ENCODE results near the gene GAPDHS. TPM values are rescaled to one million over a fixed set of nuclear protein-coding genes. Genes with fewer than 3 reads are reported as not detected.

GAPDHS gene
- total RNA-seq, 1 donor from 2014 or later: not detected

- Histone ChIP-seq H3K4me1 (peaks cover 4% of the 10 kb centered on the region), H3K4me3 (no peak overlapping the region), H3K4me2 (no peak overlapping the region), H2AFZ (replicated peaks) (no peak overlapping the region), H3K9me3 (ENCODE audit: low read depth) (no peaks in the 10 kb centered on the region), H3F3A (ENCODE audit: low read depth) (peaks cover 10% of the 10 kb centered on the region), H3K79me2 (ENCODE audit: low read depth) (peaks cover 18% of the 10 kb centered on the region), H3K36me3 (no peaks in the 10 kb centered on the region), H3K9ac (no peak overlapping the region), H4K20me1 (ENCODE audit: low read depth) (no peaks in the 10 kb centered on the region), H3K27ac (no peak overlapping the region), H3K27me3 (peaks cover 28% of the 10 kb centered on the region)
- Mint-ChIP-seq H3K36me3 (no peaks in the 10 kb centered on the region), H3K27me3 (ENCODE audit: insufficient read depth, low read depth) (peaks cover 37% of the 10 kb centered on the region), H3K4me3 (no peak overlapping the region), H3K9me3 (no peaks in the 10 kb centered on the region), H3K4me1 (peaks cover 7% of the 10 kb centered on the region), H3K27ac (no peak overlapping the region)
- no peak for DNase-seq (ENCODE audit: low spot score)
- TF ChIP-seq EZH2 (IDR thresholded peaks at IDR 0.05): no peak
- TF ChIP-seq, protein P1, sequence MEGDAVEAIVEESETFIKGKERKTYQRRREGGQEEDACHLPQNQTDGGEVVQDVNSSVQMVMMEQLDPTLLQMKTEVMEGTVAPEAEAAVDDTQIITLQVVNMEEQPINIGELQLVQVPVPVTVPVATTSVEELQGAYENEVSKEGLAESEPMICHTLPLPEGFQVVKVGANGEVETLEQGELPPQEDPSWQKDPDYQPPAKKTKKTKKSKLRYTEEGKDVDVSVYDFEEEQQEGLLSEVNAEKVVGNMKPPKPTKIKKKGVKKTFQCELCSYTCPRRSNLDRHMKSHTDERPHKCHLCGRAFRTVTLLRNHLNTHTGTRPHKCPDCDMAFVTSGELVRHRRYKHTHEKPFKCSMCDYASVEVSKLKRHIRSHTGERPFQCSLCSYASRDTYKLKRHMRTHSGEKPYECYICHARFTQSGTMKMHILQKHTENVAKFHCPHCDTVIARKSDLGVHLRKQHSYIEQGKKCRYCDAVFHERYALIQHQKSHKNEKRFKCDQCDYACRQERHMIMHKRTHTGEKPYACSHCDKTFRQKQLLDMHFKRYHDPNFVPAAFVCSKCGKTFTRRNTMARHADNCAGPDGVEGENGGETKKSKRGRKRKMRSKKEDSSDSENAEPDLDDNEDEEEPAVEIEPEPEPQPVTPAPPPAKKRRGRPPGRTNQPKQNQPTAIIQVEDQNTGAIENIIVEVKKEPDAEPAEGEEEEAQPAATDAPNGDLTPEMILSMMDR (IDR thresholded peaks at IDR 0.05): no peak
- TF ChIP-seq EZH2phosphoT487 (IDR thresholded peaks at IDR 0.05): no peak
Measured at GRCh38 chr19:35512831-35513627, 20.2 kb upstream of the GAPDHS start.

- peaks cover 31% of the 10 kb centered on the region for H3K27me3 Mint-ChIP-seq (ENCODE audit: insufficient read depth, low read depth)
- Histone ChIP-seq H4K20me1 (ENCODE audit: low read depth) (no peaks in the 10 kb centered on the region), H3F3A (ENCODE audit: low read depth) (peaks cover 10% of the 10 kb centered on the region), H3K27ac (no peak within 1 kb of the TSS), H3K27me3 (peaks cover 28% of the 10 kb centered on the region), H3K9me3 (ENCODE audit: low read depth) (no peaks in the 10 kb centered on the region), H3K4me2 (peak within 1 kb of the TSS; percentile 42), H3K9ac (no peak within 1 kb of the TSS), H2AFZ (replicated peaks) (peak within 1 kb of the TSS; percentile 50), H3K79me2 (ENCODE audit: low read depth) (peaks cover 11% of the 10 kb centered on the region), H3K4me1 (peaks cover 4% of the 10 kb centered on the region), H3K36me3 (no peaks in the 10 kb centered on the region), H3K4me3 (no peak within 1 kb of the TSS)
- H3K9me3 Mint-ChIP-seq: no peaks in the 10 kb centered on the region
- peak; percentile 27 for DNase-seq (ENCODE audit: low spot score)
- H3K4me1 Mint-ChIP-seq: peaks cover 7% of the 10 kb centered on the region
- no peaks in the 10 kb centered on the region for H3K36me3 Mint-ChIP-seq
- TF ChIP-seq, protein P1 (IDR thresholded peaks at IDR 0.05): peak; percentile 23
- no peak for TF ChIP-seq EZH2phosphoT487 (IDR thresholded peaks at IDR 0.05)
- TF ChIP-seq EZH2 (IDR thresholded peaks at IDR 0.05): no peak
- no peak within 1 kb of the TSS for H3K27ac Mint-ChIP-seq
- H3K4me3 Mint-ChIP-seq: no peak within 1 kb of the TSS
Measured at GRCh38 chr19:35513628-35514281, 19.5 kb upstream of the GAPDHS start, which contains the start of gene DMKN. Gene DMKN (minus strand): TSS chr19:35513649. CDS start chr19:35513475, 174 bp downstream.

DNA sequence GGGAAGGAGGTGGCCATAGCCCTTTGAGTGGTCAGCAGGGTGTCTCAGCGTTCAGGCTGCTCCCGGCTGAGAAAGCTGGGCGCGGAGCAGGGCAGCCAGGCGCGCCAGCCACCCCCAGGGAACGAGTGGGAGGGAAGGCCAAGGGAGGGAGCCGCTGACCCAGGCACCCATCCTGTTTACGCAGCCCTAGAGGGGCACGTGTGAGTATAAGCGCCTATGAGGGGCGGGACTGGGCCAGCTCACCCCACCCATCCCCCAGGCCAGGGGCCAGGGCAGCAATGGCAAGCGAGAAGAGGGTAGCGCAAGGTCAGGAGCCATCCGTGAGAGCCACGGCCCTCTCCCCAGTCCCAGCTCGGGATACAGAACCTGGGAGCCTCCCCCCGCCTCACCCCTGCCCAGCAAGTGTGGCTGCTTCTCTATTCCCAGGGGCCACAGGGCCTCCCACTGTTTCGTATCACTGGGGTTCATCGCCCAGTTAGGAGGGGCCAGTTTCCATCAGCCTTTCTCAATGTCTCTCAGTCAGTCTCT lies 18.9 kb upstream of the GAPDHS start:
- H3K27ac ChIP-seq: no peak overlapping the region
- no peaks in the 10 kb centered on the region for H3K9me3 Mint-ChIP-seq
- H4K20me1 ChIP-seq (ENCODE audit: low read depth): no peaks in the 10 kb centered on the region
- H3K36me3 ChIP-seq: no peaks in the 10 kb centered on the region
- no peak for TF ChIP-seq EZH2phosphoT487 (IDR thresholded peaks at IDR 0.05)
- no peak for TF ChIP-seq EZH2 (IDR thresholded peaks at IDR 0.05)
- TF ChIP-seq, protein P1 (IDR thresholded peaks at IDR 0.05): no peak
- H3K9me3 ChIP-seq (ENCODE audit: low read depth): no peaks in the 10 kb centered on the region
- H3K4me1 Mint-ChIP-seq: peaks cover 5% of the 10 kb centered on the region
- H3K27me3 ChIP-seq: peaks cover 28% of the 10 kb centered on the region
- peaks cover 5% of the 10 kb centered on the region for H3K79me2 ChIP-seq (ENCODE audit: low read depth)
- H3K9ac ChIP-seq: no peak overlapping the region
- H3K27me3 Mint-ChIP-seq (ENCODE audit: insufficient read depth, low read depth): peaks cover 26% of the 10 kb centered on the region
- H3F3A ChIP-seq (ENCODE audit: low read depth): peaks cover 10% of the 10 kb centered on the region
- DNase-seq (ENCODE audit: low spot score): no peak
- no peak overlapping the region for H3K4me3 ChIP-seq
- peak overlapping the region; percentile 42 for H3K4me2 ChIP-seq
- H3K4me1 ChIP-seq: peaks cover 4% of the 10 kb centered on the region
- peak overlapping the region; percentile 50 for H2AFZ ChIP-seq (replicated peaks)
- no peak overlapping the region for H3K27ac Mint-ChIP-seq
- no peaks in the 10 kb centered on the region for H3K36me3 Mint-ChIP-seq
- no peak overlapping the region for H3K4me3 Mint-ChIP-seq
